IPS-18a (cell line): ENCODE results near the gene NAV2.

Experiments
- H3K27ac ChIP-seq: one replicate; pipeline ENCODE4 v1.5.1; 2013; ENCODE audit warnings: low read length
- H3K27me3 ChIP-seq: one replicate; pipeline ENCODE4 v1.6.1; 2013; ENCODE audit warnings: mild to moderate bottlenecking, low read length; ENCODE audit not compliant: control insufficient read depth, insufficient read depth
- H3K36me3 ChIP-seq: one replicate; pipeline ENCODE4 v1.6.1; 2013; ENCODE audit warnings: low read depth, low read length; ENCODE audit not compliant: control insufficient read depth
- H3K4me1 ChIP-seq: one replicate; pipeline ENCODE4 v1.6.1; 2013; ENCODE audit warnings: low read depth, low read length; ENCODE audit not compliant: control insufficient read depth
- H3K4me3 ChIP-seq: one replicate; pipeline ENCODE4 v1.5.1; 2013; ENCODE audit warnings: low read length
- H3K9ac ChIP-seq: one replicate; pipeline ENCODE4 v1.6.1; 2013; ENCODE audit warnings: mild to moderate bottlenecking, low read length, moderate library complexity
- H3K9me3 ChIP-seq: one replicate; pipeline ENCODE4 v1.6.1; 2013; ENCODE audit warnings: low read depth, low read length; ENCODE audit not compliant: control insufficient read depth

The NAV2 gene

GRCh38 chr11:19772480-19772879 lies 59.8 kb downstream of the NAV2 start:
- peak overlapping the region; percentile 65 for H3K27ac ChIP-seq
- H3K4me3 ChIP-seq, result peak overlapping the region; percentile 36
- H3K27me3 ChIP-seq, result no peaks in the 10 kb centered on the region
- no peaks in the 10 kb centered on the region for H3K9me3 ChIP-seq
- no peaks in the 10 kb centered on the region for H3K36me3 ChIP-seq
- H3K4me1 ChIP-seq, result peaks cover 38% of the 10 kb centered on the region
- peak overlapping the region; percentile 32 for H3K9ac ChIP-seq

GRCh38 chr11:19774329-19774728 lies 61.7 kb downstream of the NAV2 start:
- Histone ChIP-seq H3K9me3 (no peaks in the 10 kb centered on the region), H3K36me3 (peaks cover 2% of the 10 kb centered on the region), H3K27ac (no peak overlapping the region), H3K4me3 (no peak overlapping the region), H3K9ac (no peak overlapping the region), H3K27me3 (no peaks in the 10 kb centered on the region), H3K4me1 (peaks cover 51% of the 10 kb centered on the region)

GRCh38 chr11:19774817-19775580 lies 62.4 kb downstream of the NAV2 start:
- Histone ChIP-seq H3K9ac (no peak overlapping the region), H3K27me3 (no peaks in the 10 kb centered on the region), H3K36me3 (peaks cover 4% of the 10 kb centered on the region), H3K9me3 (no peaks in the 10 kb centered on the region), H3K27ac (no peak overlapping the region), H3K4me3 (no peak overlapping the region), H3K4me1 (peaks cover 53% of the 10 kb centered on the region)

- Histone ChIP-seq H3K9me3 (no peaks in the 10 kb centered on the region), H3K27me3 (no peaks in the 10 kb centered on the region), H3K4me1 (peaks cover 54% of the 10 kb centered on the region), H3K9ac (no peak overlapping the region), H3K36me3 (peaks cover 4% of the 10 kb centered on the region), H3K27ac (no peak overlapping the region), H3K4me3 (no peak overlapping the region)
These were observed 63.0 kb downstream of the NAV2 start for GRCh38 chr11:19775622-19776021.

GRCh38 chr11:19777039-19777376 lies 64.4 kb downstream of the NAV2 start:
- H3K27ac ChIP-seq, result no peak overlapping the region
- peaks cover 52% of the 10 kb centered on the region for H3K4me1 ChIP-seq
- H3K4me3 ChIP-seq, result peak overlapping the region; percentile 95
- H3K9me3 ChIP-seq, result no peaks in the 10 kb centered on the region
- H3K27me3 ChIP-seq, result no peaks in the 10 kb centered on the region
- peak overlapping the region; percentile 92 for H3K9ac ChIP-seq
- peaks cover 4% of the 10 kb centered on the region for H3K36me3 ChIP-seq

GRCh38 chr11:19777377-19778102 lies 64.9 kb downstream of the NAV2 start:
- peak overlapping the region; percentile 92 for H3K9ac ChIP-seq
- H3K36me3 ChIP-seq, result peaks cover 4% of the 10 kb centered on the region
- H3K4me1 ChIP-seq, result peaks cover 50% of the 10 kb centered on the region
- H3K27ac ChIP-seq, result peak overlapping the region; percentile 81
- H3K4me3 ChIP-seq, result peak overlapping the region; percentile 95
- no peaks in the 10 kb centered on the region for H3K27me3 ChIP-seq
- no peaks in the 10 kb centered on the region for H3K9me3 ChIP-seq

GRCh38 chr11:19779740-19780139 lies 67.1 kb downstream of the NAV2 start:
- Histone ChIP-seq H3K4me1 (peaks cover 42% of the 10 kb centered on the region), H3K27ac (no peak overlapping the region), H3K9me3 (no peaks in the 10 kb centered on the region), H3K27me3 (no peaks in the 10 kb centered on the region), H3K4me3 (peak overlapping the region; percentile 95), H3K36me3 (peaks cover 4% of the 10 kb centered on the region), H3K9ac (no peak overlapping the region)

- H3K27ac ChIP-seq, result no peak overlapping the region
- H3K27me3 ChIP-seq, result no peaks in the 10 kb centered on the region
- no peak overlapping the region for H3K4me3 ChIP-seq
- peaks cover 4% of the 10 kb centered on the region for H3K36me3 ChIP-seq
- no peak overlapping the region for H3K9ac ChIP-seq
- H3K9me3 ChIP-seq, result no peaks in the 10 kb centered on the region
- H3K4me1 ChIP-seq, result peaks cover 42% of the 10 kb centered on the region
These were observed 68.7 kb downstream of the NAV2 start for GRCh38 chr11:19781351-19781750.

GRCh38 chr11:19785265-19785664 lies 72.6 kb downstream of the NAV2 start:
- Histone ChIP-seq H3K27me3 (no peaks in the 10 kb centered on the region), H3K27ac (no peak overlapping the region), H3K4me1 (peaks cover 28% of the 10 kb centered on the region), H3K9me3 (no peaks in the 10 kb centered on the region), H3K36me3 (no peaks in the 10 kb centered on the region), H3K4me3 (no peak overlapping the region), H3K9ac (no peak overlapping the region)

- H3K4me3 ChIP-seq, result no peak overlapping the region
- H3K4me1 ChIP-seq, result peaks cover 30% of the 10 kb centered on the region
- no peak overlapping the region for H3K9ac ChIP-seq
- no peak overlapping the region for H3K27ac ChIP-seq
- no peaks in the 10 kb centered on the region for H3K9me3 ChIP-seq
- no peaks in the 10 kb centered on the region for H3K36me3 ChIP-seq
- H3K27me3 ChIP-seq, result no peaks in the 10 kb centered on the region
These were observed 74.0 kb downstream of the NAV2 start for GRCh38 chr11:19786644-19787043.

GRCh38 chr11:19788435-19788834 lies 75.8 kb downstream of the NAV2 start:
- no peaks in the 10 kb centered on the region for H3K9me3 ChIP-seq
- no peak overlapping the region for H3K9ac ChIP-seq
- no peaks in the 10 kb centered on the region for H3K36me3 ChIP-seq
- no peak overlapping the region for H3K27ac ChIP-seq
- H3K4me3 ChIP-seq, result no peak overlapping the region
- peaks cover 34% of the 10 kb centered on the region for H3K4me1 ChIP-seq
- no peaks in the 10 kb centered on the region for H3K27me3 ChIP-seq

- no peaks in the 10 kb centered on the region for H3K36me3 ChIP-seq
- H3K27me3 ChIP-seq, result no peaks in the 10 kb centered on the region
- H3K4me3 ChIP-seq, result no peak overlapping the region
- no peaks in the 10 kb centered on the region for H3K9me3 ChIP-seq
- H3K27ac ChIP-seq, result no peak overlapping the region
- H3K4me1 ChIP-seq, result peaks cover 41% of the 10 kb centered on the region
- no peak overlapping the region for H3K9ac ChIP-seq
These were observed 76.6 kb downstream of the NAV2 start for GRCh38 chr11:19789245-19789644.
